GM21528 (cell line): ENCODE measurements around the gene C22orf42.
"Not testable (repeated sequence)": the region's sequence is repeated elsewhere in the genome, so short reads cannot be mapped to it uniquely, and the experiment has no call there.

Source experiments
- ATAC-seq: cut with Tn5 transposase; IDR thresholded peaks from one replicate; pipeline ENCODE4 v1.9.1; 2021; ENCODE audit warnings: mild to moderate bottlenecking, moderate library complexity; ENCODE audit not compliant: unreplicated experiment, low FRiP score

The C22orf42 gene

DNA sequence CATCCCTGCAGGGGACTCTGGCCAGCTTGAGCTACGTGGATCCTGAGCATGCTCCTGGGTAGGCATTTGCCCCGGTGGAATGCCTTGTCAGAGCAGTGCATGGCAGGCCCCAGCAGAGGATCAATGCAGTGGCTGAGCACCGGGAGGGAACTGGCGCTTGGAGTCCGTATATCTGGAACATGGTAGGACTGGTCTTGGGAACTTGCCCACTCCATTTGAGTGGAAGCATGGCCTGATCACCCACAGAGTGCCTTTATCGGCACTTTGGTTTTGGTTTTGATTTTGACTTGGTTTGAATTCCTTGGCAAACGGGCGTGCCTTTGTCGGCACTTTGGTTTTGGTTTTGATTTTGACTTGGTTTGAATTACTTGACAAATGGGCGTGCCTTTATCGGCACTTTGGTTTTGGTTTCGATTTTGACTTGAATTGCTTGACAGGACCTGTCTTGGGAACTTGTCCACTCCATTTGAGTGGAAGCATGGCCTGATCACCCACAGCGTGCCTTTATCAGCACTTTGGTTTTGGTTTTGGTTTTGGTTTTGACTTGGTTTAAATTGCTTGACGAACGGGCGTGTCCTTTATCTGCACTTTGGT lies 21.3 kb downstream of the C22orf42 start:
- not testable (repeated sequence) for ATAC-seq

DNA sequence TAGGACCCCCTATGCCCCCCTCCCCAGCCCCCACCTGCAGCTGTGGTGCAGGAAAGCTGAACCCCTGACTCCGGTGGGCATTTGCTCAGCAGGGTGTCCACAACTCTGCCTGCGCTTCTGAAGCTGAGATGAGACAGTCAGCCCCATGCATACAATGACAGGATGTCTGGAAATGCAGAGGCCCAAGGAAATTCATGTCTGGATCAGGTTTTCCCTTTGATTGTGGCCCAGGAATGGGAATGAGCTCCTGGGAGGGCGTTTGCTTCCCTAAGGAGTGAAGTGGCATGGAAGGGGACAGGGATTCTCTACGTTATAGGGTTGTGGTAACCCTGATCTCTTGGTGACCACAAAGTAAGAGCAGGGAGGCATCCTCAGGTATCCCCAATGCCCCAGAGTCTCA lies 22.2 kb downstream of the C22orf42 start:
- not testable (repeated sequence) for ATAC-seq

DNA sequence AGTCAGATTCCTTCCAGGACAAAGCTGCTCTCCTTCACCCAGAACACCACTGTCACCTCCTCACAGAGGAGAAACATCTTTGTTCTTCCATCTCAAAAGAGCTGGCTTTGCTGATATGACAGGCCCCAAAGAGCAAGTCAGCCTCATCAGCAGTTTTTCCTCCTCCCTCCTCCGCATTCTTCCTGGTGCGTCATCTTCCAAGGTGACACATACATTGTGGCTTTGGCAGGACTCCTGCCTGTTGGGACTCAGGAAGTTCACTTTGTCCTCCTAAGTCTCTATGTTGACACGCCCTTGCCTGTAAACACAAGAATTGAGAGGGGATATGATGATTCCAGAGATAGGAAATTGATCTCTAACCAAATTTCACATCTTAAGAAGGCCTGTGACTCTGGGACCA lies 23.1 kb downstream of the C22orf42 start:
- ATAC-seq: not testable (repeated sequence)

DNA sequence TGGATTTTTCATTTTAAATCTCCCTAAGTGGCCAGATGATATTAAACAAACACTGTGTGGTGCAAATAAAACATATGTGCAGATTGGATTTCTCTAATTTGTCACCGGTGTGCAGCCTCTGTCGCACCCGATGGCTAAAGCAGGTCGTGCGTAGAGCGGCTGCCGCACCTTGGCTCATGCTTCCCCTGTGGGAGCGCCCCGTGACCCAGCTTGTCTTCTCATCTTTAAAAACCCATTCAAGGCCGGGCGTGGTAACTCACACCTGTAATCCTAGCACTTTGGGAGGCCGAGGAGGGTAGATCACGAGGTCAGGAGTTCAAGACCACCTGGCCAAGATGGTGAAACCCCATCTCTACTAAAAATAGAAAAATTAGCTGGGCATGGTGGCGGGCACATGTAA lies 24.3 kb downstream of the C22orf42 start:
- ATAC-seq: not testable (repeated sequence)

DNA sequence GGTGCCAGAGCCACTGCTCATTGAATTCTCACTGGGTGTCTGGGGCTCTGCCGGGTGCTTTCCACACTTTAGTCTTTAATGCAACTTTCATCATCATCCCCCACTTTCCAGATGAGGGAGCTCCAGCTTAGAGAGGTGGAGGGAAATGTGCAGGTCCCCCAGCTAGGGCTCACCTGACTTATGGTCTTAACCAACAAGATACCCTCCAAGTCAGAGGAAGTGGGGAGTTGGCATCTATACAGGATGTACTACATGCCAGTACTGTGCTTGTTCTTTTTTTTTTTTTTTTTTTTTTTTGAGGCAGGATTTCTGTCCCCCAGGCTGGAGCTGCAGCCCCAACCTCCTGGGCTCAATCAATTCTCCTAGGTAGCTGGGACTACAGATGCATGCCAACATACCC lies 26.3 kb downstream of the C22orf42 start:
- no peak for ATAC-seq

DNA sequence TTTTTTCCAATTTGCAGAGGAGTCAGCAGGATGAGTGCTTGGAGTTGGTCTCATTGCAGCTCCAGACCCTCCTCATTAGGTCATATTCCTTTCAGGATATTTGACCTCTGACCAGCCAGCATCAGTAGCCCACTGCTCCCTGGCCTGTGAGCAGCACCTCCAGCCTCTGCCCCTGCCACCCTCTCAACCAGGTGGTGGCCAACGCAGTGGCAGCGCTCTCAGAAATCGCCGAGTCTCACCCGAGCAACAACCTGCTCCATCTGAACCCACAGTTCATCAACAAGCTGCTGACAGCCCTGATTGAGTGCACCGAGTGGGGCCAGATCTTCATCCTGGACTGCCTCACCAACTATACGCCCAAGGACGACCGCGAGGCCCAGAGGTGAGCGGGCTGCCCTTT lies 27.0 kb downstream of the C22orf42 start:
- ATAC-seq: no peak

DNA sequence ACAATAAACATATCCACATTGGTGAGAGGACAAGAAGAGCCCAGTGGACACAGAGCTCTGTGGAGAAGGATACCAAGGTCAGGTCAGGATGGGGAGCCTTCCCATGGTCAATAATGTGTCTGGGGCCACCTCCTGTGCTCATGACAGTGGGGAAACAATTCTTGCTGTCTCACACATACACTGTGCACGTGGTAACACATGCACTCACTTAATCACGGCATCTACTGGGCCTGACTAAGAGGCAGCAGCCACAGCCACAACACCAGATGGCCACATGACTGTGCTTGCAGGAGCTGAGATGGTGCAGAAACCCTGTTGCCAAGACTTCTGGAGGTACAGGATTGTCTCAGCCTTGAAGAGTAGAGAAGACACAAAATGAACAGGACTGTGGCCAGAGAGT lies 28.6 kb downstream of the C22orf42 start:
- ATAC-seq: no peak

DNA sequence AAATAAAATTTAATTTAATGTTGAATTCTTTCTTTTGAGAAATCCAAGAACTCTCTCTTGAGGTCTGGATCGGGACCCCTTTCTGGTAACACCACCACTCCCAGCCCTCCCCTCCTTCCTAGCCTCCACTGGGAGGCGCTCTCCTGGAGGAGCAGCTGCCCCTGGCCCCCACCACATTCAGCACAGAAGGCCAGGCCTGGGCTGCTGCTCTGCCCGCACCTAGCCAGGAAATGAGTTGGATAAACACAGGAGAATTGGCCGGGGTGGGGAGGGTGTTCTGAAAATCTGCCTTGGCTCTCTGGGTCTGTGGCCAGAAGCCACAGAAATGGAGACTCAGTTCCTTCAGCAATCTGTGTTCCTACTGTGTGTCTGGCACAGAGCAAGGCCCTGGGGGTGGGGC lies 31.2 kb downstream of the C22orf42 start:
- no peak for ATAC-seq

DNA sequence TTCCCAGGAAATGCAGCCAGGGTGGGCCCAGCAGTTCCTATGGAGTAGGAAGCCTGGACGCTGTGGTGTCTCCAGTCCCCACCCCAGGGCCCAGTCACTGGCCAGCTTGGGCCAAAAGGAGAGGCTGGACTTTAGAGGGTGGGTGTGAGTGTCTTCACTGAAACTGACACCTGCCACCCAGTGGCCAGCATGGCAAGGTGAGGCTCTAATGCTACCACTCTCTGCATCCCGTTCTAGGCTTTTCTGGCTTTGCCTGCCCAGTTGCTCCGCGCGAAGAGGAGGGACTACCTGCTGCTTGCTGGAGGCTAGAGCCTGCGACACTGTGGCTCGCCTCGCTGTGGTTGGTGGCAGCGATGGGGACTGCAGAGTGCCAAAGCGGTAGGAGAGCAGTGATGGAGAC lies 35.4 kb downstream of the C22orf42 start:
- no peak for ATAC-seq

DNA sequence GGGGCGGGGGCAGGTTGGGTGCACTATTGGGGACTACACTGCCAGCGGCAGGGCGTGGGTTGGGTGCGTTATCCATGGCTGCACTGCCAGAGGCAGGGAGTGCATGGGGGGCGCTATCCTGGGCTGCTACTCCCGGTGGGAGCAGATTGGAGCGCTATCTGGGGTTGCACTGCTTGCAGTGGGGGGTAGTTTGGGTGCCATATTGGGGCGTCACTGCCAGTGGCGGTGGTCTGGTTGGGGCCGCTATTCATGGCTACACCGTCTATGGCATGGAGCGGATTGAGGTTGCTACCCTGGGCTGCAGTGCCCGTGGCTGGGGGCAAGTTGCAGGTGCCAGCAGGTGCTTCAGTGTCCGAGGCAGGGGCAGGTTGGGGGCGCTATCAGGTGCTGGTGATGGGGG lies 36.2 kb downstream of the C22orf42 start:
- ATAC-seq: no peak

DNA sequence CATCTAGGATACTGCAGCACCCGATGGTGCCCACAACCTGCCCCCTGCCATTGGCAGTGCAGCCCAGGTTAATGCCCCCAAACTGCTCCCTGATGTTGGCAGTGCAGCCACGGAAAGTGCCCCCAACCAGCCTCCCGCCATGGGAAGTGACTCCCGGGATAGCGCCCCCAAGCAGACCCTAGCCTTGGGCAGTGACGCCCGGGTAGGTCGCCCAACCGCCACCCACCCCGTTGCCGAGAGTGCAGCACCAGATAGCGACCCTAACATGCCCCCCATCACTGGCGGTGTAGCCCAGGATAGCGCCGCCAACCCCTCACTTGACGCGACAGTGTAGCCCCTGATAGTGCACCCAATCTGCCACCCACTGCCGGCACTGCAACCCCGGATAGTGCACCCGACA lies 38.5 kb downstream of the C22orf42 start:
- no peak for ATAC-seq

DNA sequence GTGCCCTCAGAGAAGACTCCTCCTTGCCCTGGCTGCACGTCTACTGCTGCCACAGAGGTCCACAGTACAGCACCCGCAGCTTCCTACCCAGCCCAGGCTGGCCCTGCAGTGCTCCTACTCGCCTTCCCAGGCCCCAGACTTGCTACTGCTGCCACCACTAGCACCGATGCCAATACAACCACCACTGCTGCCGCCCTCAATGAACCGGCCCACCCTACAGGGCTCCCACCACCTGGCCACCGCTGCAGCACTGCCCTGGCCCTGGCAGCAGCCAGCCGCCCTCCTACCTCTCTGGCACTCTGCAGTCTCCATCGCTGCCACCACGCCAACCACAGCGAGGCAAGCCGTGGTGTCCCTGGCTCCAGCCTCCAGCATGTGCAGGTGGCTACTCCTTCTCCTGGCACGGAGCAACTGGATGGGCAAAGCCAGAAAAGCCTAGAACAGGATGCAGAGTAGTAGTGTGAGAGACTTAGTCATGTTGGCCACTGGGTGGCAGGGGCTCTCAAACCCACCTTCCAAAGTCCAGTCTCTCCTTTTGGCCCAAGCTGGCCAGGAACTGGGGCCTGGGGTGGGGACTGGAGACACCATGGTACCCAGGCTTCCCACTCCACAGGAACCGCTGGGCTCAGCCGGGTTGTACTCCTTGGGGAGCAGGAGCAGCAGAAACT lies 39.4 kb downstream of the C22orf42 start:
- no peak for ATAC-seq

DNA sequence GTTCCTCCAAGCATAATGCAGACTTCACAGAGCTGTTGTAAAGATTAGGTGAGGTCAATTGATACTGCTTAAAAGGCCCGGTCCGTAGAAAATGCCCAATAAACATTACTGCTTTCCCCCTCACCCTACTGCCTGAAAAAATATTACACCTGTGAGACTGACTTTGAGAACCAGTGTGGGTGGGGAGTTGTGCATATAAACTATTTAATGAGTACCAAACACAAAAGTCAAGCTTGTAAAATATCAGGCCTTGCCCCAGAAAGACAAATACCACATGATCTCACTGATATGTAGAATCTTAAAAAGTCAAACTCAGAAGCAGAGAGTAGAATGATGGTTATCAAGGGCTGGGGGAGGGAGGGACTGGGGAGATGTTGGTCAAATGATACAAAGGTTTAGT lies 46.7 kb downstream of the C22orf42 start:
- ATAC-seq: no peak

DNA sequence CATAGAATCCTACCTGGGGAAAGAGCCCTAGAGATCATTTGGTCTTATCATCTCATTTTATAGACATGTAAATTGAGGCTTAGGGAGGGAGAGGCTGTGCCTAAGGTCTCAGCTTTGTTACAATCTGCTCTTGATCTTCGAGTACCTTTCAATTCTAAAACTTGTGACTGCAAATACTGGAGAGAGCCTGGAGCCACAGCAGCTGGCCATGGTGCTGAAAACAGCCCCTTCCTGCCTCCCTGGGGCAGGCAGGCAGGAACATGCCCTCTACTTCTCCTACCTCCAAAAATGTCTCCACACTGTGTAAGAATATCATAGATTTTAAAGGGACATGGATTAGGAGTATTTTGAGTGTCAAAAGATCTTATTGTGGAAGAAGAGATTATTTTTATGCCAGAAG lies 52.2 kb downstream of the C22orf42 start:
- no peak for ATAC-seq

DNA sequence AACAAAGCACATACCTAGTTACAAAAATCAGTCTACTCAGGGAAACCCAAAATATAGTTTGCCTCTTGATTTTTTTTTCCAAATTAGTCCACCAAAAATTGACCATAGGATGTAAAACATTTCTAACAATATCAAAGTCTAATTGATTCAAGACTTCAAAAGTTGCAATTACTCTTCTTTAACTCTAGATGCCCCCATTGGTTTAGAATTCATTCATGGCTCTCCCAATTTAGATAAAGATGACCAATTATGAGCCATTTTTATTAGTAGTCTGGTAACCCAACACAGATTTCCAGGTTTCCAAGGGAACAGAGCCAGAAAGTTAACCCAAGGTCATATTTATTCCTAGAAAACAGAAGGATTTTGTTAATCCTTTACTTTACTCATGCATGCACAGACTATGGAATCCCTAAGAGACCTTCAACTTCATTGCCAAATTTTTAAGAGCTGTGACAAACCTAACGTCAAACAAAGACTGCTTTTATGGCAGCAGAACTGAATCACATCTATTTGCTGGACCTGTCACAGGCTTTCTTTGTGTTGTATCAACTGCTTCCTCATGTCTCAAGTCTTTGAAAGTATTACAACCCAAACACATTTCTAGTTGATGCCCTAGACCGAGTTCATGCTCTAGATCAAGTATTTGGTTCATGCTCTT lies 55.3 kb downstream of the C22orf42 start:
- ATAC-seq: no peak

DNA sequence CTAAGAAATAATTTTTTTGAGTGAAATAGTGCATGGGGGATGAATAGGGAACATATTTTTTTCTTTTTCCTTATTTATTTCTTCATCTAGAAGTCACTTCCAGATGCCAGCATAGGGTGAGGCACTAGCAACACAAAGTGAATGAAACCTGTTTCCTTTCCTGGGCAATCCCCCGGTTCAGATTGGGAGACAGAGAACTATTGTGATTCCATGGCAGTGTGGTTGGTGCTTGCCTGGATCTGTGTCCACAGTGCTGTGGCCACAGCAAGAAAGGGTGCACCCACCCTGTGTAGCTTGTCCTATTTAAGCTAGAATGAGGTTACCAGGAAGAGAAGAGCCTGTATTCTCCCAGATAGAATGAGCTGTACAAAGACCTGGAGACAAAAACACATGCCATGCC lies 58.4 kb downstream of the C22orf42 start:
- no peak for ATAC-seq
